ENCODE measurements around the gene ALDH3B1.

DNA sequence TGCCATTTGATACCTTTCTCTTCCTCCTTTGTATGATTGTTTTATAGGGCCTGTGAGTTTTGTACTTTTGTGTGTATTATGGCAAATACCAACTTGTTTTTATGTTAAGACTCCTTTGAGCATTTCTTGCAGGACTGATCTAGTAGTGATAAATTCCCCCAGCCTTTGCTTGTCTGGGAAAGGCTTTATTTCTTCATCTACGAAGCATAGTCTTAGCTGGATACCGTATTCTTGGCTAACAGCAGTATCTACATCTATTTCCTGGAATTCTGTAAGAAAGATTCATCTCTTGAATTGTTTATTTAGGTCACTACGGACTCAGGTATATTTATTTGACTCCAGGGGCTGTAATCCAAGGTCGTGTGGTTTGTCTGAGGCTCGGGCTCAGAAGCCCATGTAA lies 14.4 kb downstream of the ALDH3B1 start:
- TF ChIP-seq, protein P1, sequence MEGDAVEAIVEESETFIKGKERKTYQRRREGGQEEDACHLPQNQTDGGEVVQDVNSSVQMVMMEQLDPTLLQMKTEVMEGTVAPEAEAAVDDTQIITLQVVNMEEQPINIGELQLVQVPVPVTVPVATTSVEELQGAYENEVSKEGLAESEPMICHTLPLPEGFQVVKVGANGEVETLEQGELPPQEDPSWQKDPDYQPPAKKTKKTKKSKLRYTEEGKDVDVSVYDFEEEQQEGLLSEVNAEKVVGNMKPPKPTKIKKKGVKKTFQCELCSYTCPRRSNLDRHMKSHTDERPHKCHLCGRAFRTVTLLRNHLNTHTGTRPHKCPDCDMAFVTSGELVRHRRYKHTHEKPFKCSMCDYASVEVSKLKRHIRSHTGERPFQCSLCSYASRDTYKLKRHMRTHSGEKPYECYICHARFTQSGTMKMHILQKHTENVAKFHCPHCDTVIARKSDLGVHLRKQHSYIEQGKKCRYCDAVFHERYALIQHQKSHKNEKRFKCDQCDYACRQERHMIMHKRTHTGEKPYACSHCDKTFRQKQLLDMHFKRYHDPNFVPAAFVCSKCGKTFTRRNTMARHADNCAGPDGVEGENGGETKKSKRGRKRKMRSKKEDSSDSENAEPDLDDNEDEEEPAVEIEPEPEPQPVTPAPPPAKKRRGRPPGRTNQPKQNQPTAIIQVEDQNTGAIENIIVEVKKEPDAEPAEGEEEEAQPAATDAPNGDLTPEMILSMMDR (conservative IDR thresholded peaks at IDR 0.05 in 1 of 2, IDR thresholded peaks at IDR 0.05 in 1 of 2; ENCODE audit: low read depth in 1 of 2, low read length in 2 of 2): no peak
- no peak for TF ChIP-seq EZH2 (IDR thresholded peaks at IDR 0.05; ENCODE audit: low read length, missing control alignments)
